Dermis lymphatic vessel endothelial cell (primary cell): ENCODE measurements around the gene GTPBP2. TPM values are rescaled to one million over a fixed set of nuclear protein-coding genes. Genes with fewer than 3 reads are reported as not detected.

Experiments
- total RNA-seq: library from RNA; depleted of rRNA; stranded (reverse); fragments of >200 nt; gene quantifications from 2 replicates; pipeline ENCODE4 v1.2.1, GENCODE V29; 2014

GTPBP2 gene
- total RNA-seq, result 29.9 and 37.3 TPM in 2 replicates

GRCh38 chr6:43629104-43629504 lies at the start of gene GTPBP2:
Gene GTPBP2 (minus strand): TSS chr6:43629264. CDS start chr6:43629162, 102 bp downstream.

GRCh38 chr6:43644940-43645612 lies 16.0 kb upstream of the GTPBP2 start, which contains the start of gene RSPH9:
Gene RSPH9 (plus strand): TSS chr6:43645036. CDS start chr6:43645099, 63 bp downstream.

DNA sequence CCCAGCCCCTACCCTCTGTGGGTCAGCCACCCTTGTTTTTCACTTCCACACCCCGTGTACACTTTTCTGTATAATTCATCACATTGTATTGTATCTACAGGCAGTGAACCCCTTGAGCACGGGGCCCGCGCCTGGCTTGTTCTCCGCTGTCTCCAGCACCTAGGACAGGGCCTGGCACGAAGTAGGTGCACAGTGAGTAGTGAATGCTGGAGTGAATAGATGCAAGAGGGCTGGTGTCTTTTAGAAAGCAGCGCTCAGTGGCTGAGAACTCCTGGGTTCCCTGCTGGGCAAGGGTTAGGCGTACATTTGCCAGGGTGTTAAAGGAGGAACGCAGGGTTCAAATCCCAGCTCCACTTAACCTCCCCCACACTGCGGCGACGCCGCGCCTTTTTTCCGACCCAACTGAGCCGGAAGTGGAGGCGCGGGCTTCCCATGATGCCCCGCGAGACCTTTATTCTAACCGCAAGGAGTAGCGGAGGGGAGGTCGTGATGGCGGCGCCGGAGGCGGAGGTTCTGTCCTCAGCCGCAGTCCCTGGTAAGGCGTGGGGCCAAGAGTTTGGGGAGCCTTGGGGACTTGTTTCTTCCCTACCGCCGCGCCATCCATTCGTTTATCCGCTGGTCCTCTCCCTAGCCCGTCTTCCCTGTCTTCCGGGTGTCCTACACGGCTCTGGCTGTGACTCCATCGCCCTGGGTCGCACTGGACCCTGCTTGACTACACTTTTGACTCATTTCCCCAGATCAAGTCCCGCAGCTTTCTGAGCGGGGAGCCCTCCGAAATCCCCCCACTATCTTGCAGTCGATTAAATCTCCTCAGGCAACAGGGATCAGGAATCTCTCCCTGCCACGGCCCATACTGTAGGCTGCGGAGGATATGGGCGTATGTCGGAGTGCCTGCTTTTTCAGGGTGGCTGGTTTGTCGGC lies 6.6 kb upstream of the GTPBP2 start, which contains the start of gene MAD2L1BP:
Gene MAD2L1BP, plus strand, starts transcription at position 454 of the 921 bp plus-strand sequence. Its CDS starts 36 bp downstream, at position 490.

DNA sequence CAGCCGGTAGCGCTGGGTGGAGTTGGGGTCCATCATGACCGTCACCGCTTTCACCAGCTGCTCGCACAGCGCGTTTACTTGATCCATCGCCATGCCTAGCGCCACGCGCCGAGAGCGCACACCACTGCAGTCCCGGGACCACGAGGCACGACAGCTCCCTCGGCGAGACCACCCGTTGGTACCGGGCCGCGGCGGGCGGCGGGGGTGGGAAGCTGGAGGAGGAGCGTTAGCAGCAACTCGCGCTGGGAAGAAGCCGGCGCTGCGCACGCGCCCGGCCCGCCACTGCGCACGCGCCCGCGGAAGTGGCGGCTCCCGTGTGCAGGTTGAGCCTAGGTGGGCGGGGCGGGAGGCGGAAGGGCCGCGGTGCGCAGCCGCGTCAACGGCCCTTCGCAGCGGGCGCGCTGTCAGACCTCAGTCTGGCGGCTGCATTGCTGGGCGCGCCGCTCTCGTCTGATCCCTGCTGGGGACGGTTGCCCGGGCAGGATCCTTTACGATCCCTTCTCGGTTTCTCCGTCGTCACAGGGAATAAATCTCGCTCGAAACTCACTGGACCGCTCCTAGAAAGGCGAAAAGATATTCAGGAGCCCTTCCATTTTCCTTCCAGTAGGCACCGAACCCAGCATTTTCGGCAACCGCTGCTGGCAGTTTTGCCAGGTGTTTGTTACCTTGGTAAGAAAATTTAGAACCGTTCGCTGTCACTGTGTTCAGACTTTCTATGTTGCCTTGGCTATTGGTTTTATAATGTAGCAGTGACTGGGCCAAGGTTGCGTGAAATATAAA lies 53.1 kb downstream of the GTPBP2 start, which contains the start of the genes POLH and XPO5:
Gene POLH, plus strand, starts transcription at position 414 of the 780 bp plus-strand sequence. CDS start 6,135 bp downstream, outside the sequence.
Gene XPO5, minus strand, starts transcription at position 267 of the 780 bp plus-strand sequence. Its CDS starts 174 bp downstream, at position 93.

Other genes starting within 250 kb of the GTPBP2 start
- gene ABCC10, start 201.7 kb downstream of the GTPBP2 start, total RNA-seq, result 11.6 and 12.1 TPM in 2 replicates
- 0.33 and 0.60 TPM in 2 replicates for gene DLK2, start 173.7 kb downstream of the GTPBP2 start, total RNA-seq
- gene TJAP1, start 151.7 kb downstream of the GTPBP2 start, total RNA-seq, result 8.0 and 11.6 TPM in 2 replicates
- 0.09 and 0.11 TPM in 2 replicates for gene LRRC73, start 118.9 kb downstream of the GTPBP2 start, total RNA-seq
- gene YIPF3, start 112.3 kb downstream of the GTPBP2 start, total RNA-seq, result 97.2 and 114 TPM in 2 replicates
- gene POLR1C, start 112.2 kb downstream of the GTPBP2 start, total RNA-seq, result 31.1 and 42.1 TPM in 2 replicates
- 19.9 and 23.8 TPM in 2 replicates for gene XPO5, start 53.2 kb downstream of the GTPBP2 start, total RNA-seq
- 8.7 and 12.5 TPM in 2 replicates for gene POLH, start 53.1 kb downstream of the GTPBP2 start, total RNA-seq
- gene MAD2L1BP, start 6.6 kb upstream of the GTPBP2 start, total RNA-seq, result 15.8 and 17.2 TPM in 2 replicates
- gene RSPH9, start 15.8 kb upstream of the GTPBP2 start, total RNA-seq, result 0.17 and 0.33 TPM in 2 replicates
- 43.9 and 46.5 TPM in 2 replicates for gene MRPS18A, start 58.5 kb upstream of the GTPBP2 start, total RNA-seq
- gene VEGFA, start 140.9 kb upstream of the GTPBP2 start, total RNA-seq, result 9.4 and 10.6 TPM in 2 replicates